Astrocyte (in vitro differentiated cells and primary cell): ENCODE results near the gene ATAD3A. TPM values are rescaled to one million over a fixed set of nuclear protein-coding genes. Genes with fewer than 3 reads are reported as not detected.
A peak's percentile ranks its signal among the peaks of the same experiment; 100 is the strongest.

Experiments
- DNase-seq: peaks from one replicate; pipeline ENCODE4 v3.0.0-alpha.2; 2010; ENCODE audit warnings: low read depth
- FAIRE-seq: peaks from 2 replicates; lab custom pipeline; 2011; peaks lifted over from hg19 to GRCh38; lab: Jason Lieb, UNC
- H2AFZ ChIP-seq: 2 replicates; pipeline ENCODE4 v1.6.0; 2012; ENCODE audit warnings: low read depth, low read length, inconsistent platforms
- H3K27ac ChIP-seq: 2 replicates; pipeline ENCODE4 v1.5.1; 2011; ENCODE audit warnings: low read depth, low read length, inconsistent platforms
- H3K27me3 ChIP-seq: 2 replicates; pipeline ENCODE4 v1.6.0; 2011; ENCODE audit warnings: low read length, inconsistent platforms; ENCODE audit not compliant: insufficient read depth
- H3K36me3 ChIP-seq: 2 replicates; pipeline ENCODE4 v1.5.1; 2011; ENCODE audit warnings: low read length, inconsistent platforms; ENCODE audit not compliant: insufficient read depth
- H3K4me1 ChIP-seq: 2 replicates; pipeline ENCODE4 v1.5.1; 2011; ENCODE audit warnings: low read length, inconsistent platforms; ENCODE audit not compliant: insufficient read depth
- H3K4me2 ChIP-seq: 2 replicates; pipeline ENCODE4 v1.6.0; 2012; ENCODE audit warnings: low read length, inconsistent platforms
- H3K4me3 ChIP-seq: 2 replicates; pipeline ENCODE4 v1.5.1; 2011; ENCODE audit warnings: low read depth, mild to moderate bottlenecking, low read length, inconsistent platforms; ENCODE audit not compliant: insufficient read depth
- H3K79me2 ChIP-seq: 2 replicates; pipeline ENCODE4 v1.6.0; 2012; ENCODE audit warnings: mild to moderate bottlenecking, low read length, inconsistent platforms; ENCODE audit not compliant: insufficient read depth
- H3K9ac ChIP-seq: 2 replicates; pipeline ENCODE4 v1.6.0; 2012; ENCODE audit warnings: mild to moderate bottlenecking, low read length, inconsistent platforms
- H3K9me3 ChIP-seq: 2 replicates; pipeline ENCODE4 v1.5.1; 2012; ENCODE audit warnings: low read depth, mild to moderate bottlenecking, low read length, inconsistent platforms; ENCODE audit not compliant: insufficient read depth
- H4K20me1 ChIP-seq: 2 replicates; pipeline ENCODE4 v1.6.0; 2012; ENCODE audit warnings: low read length, inconsistent platforms; ENCODE audit not compliant: insufficient read depth
- H3K27ac Mint-ChIP-seq: one replicate; pipeline ENCODE4 v1.8.0; 2021; ENCODE audit warnings: mild to moderate bottlenecking, mixed read lengths; ENCODE audit not compliant: unreplicated experiment
- H3K27me3 Mint-ChIP-seq: one replicate; pipeline ENCODE4 v1.8.0; 2021; ENCODE audit warnings: low read depth, mixed read lengths; ENCODE audit not compliant: unreplicated experiment
- H3K36me3 Mint-ChIP-seq: one replicate; pipeline ENCODE4 v1.8.0; 2021; ENCODE audit warnings: low read depth, mixed read lengths; ENCODE audit not compliant: unreplicated experiment
- H3K4me1 Mint-ChIP-seq: one replicate; pipeline ENCODE4 v1.8.0; 2021; ENCODE audit warnings: low read depth, mixed read lengths; ENCODE audit not compliant: unreplicated experiment
- H3K4me3 Mint-ChIP-seq: one replicate; pipeline ENCODE4 v1.8.0; 2021; ENCODE audit warnings: mild to moderate bottlenecking, moderate library complexity, mixed read lengths; ENCODE audit not compliant: unreplicated experiment
- H3K9me3 Mint-ChIP-seq: one replicate; pipeline ENCODE4 v1.8.0; 2021; ENCODE audit warnings: mild to moderate bottlenecking, mixed read lengths; ENCODE audit not compliant: unreplicated experiment
- CTCF ChIP-seq: IDR thresholded peaks from 2 replicates; pipeline ENCODE4 v1.5.1; 2011; ENCODE audit warnings: low read depth, mild to moderate bottlenecking, inconsistent platforms, low read length, moderate library complexity; ENCODE audit not compliant: insufficient read depth
- EZH2 ChIP-seq: IDR thresholded peaks from 2 replicates; pipeline ENCODE4 v1.6.1; 2012; ENCODE audit warnings: mild to moderate bottlenecking, low read length, inconsistent platforms; ENCODE audit not compliant: insufficient read depth
- total RNA-seq: library from RNA; stranded (reverse); gene quantifications from 2 replicates; pipeline ENCODE4 v1.2.1, GENCODE V29; 2021

The ATAD3A gene
- total RNA-seq, 1 donor from 2014 or later: 54.9 TPM

GRCh38 chr1:1550591-1551432, 38.9 kb downstream of the ATAD3A start:
- no peak overlapping the region for H2AFZ ChIP-seq
- H3K9me3 ChIP-seq: no peaks in the 10 kb centered on the region
- peaks cover 40% of the 10 kb centered on the region for H3K79me2 ChIP-seq
- TF ChIP-seq CTCF: peak; percentile 52
- TF ChIP-seq EZH2: no peak
- H3K4me3 ChIP-seq: no peak overlapping the region
- Mint-ChIP-seq H3K36me3 (peaks cover 8% of the 10 kb centered on the region), H3K27ac (peak overlapping the region; percentile 18), H3K4me3 (no peak overlapping the region), H3K4me1 (peaks cover 22% of the 10 kb centered on the region), H3K27me3 (no peaks in the 10 kb centered on the region), H3K9me3 (no peaks in the 10 kb centered on the region)
- H3K27me3 ChIP-seq: no peaks in the 10 kb centered on the region
- no peak overlapping the region for H3K27ac ChIP-seq
- no peak overlapping the region for H3K4me2 ChIP-seq
- DNase-seq: no peak
- H3K4me1 ChIP-seq: peaks cover 5% of the 10 kb centered on the region
- H3K36me3 ChIP-seq: no peaks in the 10 kb centered on the region
- peaks cover 45% of the 10 kb centered on the region for H4K20me1 ChIP-seq
- no peak for FAIRE-seq
- H3K9ac ChIP-seq: no peak overlapping the region

- Mint-ChIP-seq H3K4me3 (peak overlapping the region; percentile 20), H3K36me3 (peaks cover 8% of the 10 kb centered on the region), H3K27ac (no peak overlapping the region), H3K9me3 (no peaks in the 10 kb centered on the region), H3K27me3 (no peaks in the 10 kb centered on the region), H3K4me1 (peaks cover 22% of the 10 kb centered on the region)
- no peak overlapping the region for H3K4me3 ChIP-seq
- no peak overlapping the region for H3K9ac ChIP-seq
- TF ChIP-seq EZH2 (no peak), CTCF (no peak)
- H3K27ac ChIP-seq: no peak overlapping the region
- H3K27me3 ChIP-seq: no peaks in the 10 kb centered on the region
- peaks cover 40% of the 10 kb centered on the region for H3K79me2 ChIP-seq
- H3K4me1 ChIP-seq: peaks cover 5% of the 10 kb centered on the region
- H2AFZ ChIP-seq: no peak overlapping the region
- FAIRE-seq: no peak
- no peak for DNase-seq
- H4K20me1 ChIP-seq: peaks cover 49% of the 10 kb centered on the region
- H3K9me3 ChIP-seq: no peaks in the 10 kb centered on the region
- no peak overlapping the region for H3K4me2 ChIP-seq
- H3K36me3 ChIP-seq: no peaks in the 10 kb centered on the region
These were observed 39.7 kb downstream of the ATAD3A start for GRCh38 chr1:1551524-1552262.
